HepG2 (cell line): ENCODE data around the gene C16orf95. TPM values are rescaled to one million over a fixed set of nuclear protein-coding genes. Genes with fewer than 3 reads are reported as not detected.

Source experiments
- CEBPZ ChIP-seq: IDR thresholded peaks from 2 replicates; pipeline ENCODE4 v1.6.1; 2012; ENCODE audit warnings: low read length, improper control_type of control experiment
- EED ChIP-seq: sonication (generic); formaldehyde crosslinking; IDR thresholded peaks from 2 replicates; pipeline ENCODE4 v1.5.0; 2020; ENCODE audit warnings: mild to moderate bottlenecking, missing genetic modification reagents
- ERF ChIP-seq: IDR thresholded peaks from 2 replicates; pipeline ENCODE4 v1.6.1; 2018; ENCODE audit warnings: missing biosample characterization, missing genetic modification reagents
- GLI4 ChIP-seq: sonication (generic); formaldehyde crosslinking; IDR thresholded peaks from 2 replicates; pipeline ENCODE4 v1.5.1; 2020; ENCODE audit warnings: missing genetic modification reagents, mild to moderate bottlenecking, moderate library complexity, borderline replicate concordance
- HBP1 ChIP-seq: IDR thresholded peaks from 2 replicates; pipeline ENCODE4 v1.6.1; 2016; ENCODE audit warnings: low read depth, control low read depth
- JDP2 ChIP-seq: sonication (generic); formaldehyde crosslinking; IDR thresholded peaks from 2 replicates; pipeline ENCODE4 v1.8.1; 2022; ENCODE audit warnings: missing genetic modification reagents, borderline replicate concordance
- MZF1 ChIP-seq: sonication (generic); formaldehyde crosslinking; IDR thresholded peaks from 2 replicates; pipeline ENCODE4 v1.8.1; 2023; ENCODE audit warnings: mild to moderate bottlenecking, missing genetic modification reagents, borderline replicate concordance
- ONECUT2 ChIP-seq: sonication (generic); formaldehyde crosslinking; IDR thresholded peaks from 2 replicates; pipeline ENCODE4 v1.4.0; 2020; ENCODE audit warnings: missing genetic modification reagents
- PAWR ChIP-seq: sonication (generic); formaldehyde crosslinking; IDR thresholded peaks from 2 replicates; pipeline ENCODE4 v1.4.0; 2020; ENCODE audit warnings: missing genetic modification reagents, mild to moderate bottlenecking, borderline replicate concordance
- PRMT3 ChIP-seq: sonication (generic); formaldehyde crosslinking; IDR thresholded peaks from 2 replicates; pipeline ENCODE4 v1.8.1; 2022; ENCODE audit warnings: low read depth, mild to moderate bottlenecking, moderate library complexity, missing genetic modification reagents, borderline replicate concordance
- RXRA ChIP-seq: sonication (generic); formaldehyde crosslinking; IDR thresholded peaks from 2 replicates; pipeline ENCODE4 v1.5.1; 2020; ENCODE audit warnings: missing genetic modification reagents
- SMC3 ChIP-seq: IDR thresholded peaks from 2 replicates; pipeline ENCODE4 v1.6.1; 2011; ENCODE audit warnings: low read length, improper control_type of control experiment
- TBX3 ChIP-seq: fragments of 450-650 bp; IDR thresholded peaks from 2 replicates; pipeline ENCODE4 v1.6.1; 2017; ENCODE audit warnings: antibody characterized with exemption, mild to moderate bottlenecking, inconsistent platforms, borderline replicate concordance
- ZBTB43 ChIP-seq: sonication (generic); formaldehyde crosslinking; conservative IDR thresholded peaks from 2 replicates; pipeline ENCODE4 v1.4.0; 2020; ENCODE audit warnings: missing genetic modification reagents
- ZNF234 ChIP-seq: sonication (generic); formaldehyde crosslinking; conservative IDR thresholded peaks from 2 replicates; pipeline ENCODE4 v1.5.1; 2020; ENCODE audit warnings: mild to moderate bottlenecking, missing genetic modification reagents
- ZNF335 ChIP-seq: sonication (generic); formaldehyde crosslinking; IDR thresholded peaks from 2 replicates; pipeline ENCODE4 v1.4.0; 2020; ENCODE audit warnings: missing genetic modification reagents
- ZNF33B ChIP-seq: sonication (generic); formaldehyde crosslinking; IDR thresholded peaks from 2 replicates; pipeline ENCODE4 v1.5.1; 2020; ENCODE audit warnings: mild to moderate bottlenecking, missing genetic modification reagents
- ZZZ3 ChIP-seq: sonication (generic); formaldehyde crosslinking; IDR thresholded peaks from 2 replicates; pipeline ENCODE4 v1.4.0; 2020; ENCODE audit warnings: missing genetic modification reagents, mild to moderate bottlenecking, borderline replicate concordance
- polyA plus RNA-seq, 8 experiments: library from polyadenylated mRNA; depleted of rRNA in 3 of 8; stranded (reverse) in 7 of 8; unstranded in 1 of 8; fragments of >200 nt; fragmentation: Illumina TruSeq in 4 of 8; extraction: Trizol in 4 of 8; gene quantifications; 2 replicates each; pipeline versions ENCODE4 v1.2.1 to v1.2.3, GENCODE V29; 2011 to 2016; ENCODE audit warnings: low read depth in 4 of 8, missing spikeins in 1 of 8, mixed read lengths in 1 of 8; ENCODE audit not compliant: insufficient read depth in 1 of 8
- total RNA-seq, 5 experiments: library from RNA; depleted of rRNA; stranded (reverse); fragments of >200 nt; fragmentation: Illumina TruSeq; extraction: Trizol; gene quantifications; 2 replicates each; pipeline ENCODE4 v1.2.3, GENCODE V29; 2016; ENCODE audit warnings: low read depth in 1 of 5
- TF ChIP-seq, protein P1 (sequence below): sonication (generic); formaldehyde crosslinking; IDR thresholded peaks from 2 replicates; pipeline ENCODE4 v1.8.0; 2022; ENCODE audit warnings: low read depth, missing genetic modification reagents
- TF ChIP-seq, protein P2 (sequence below): sonication (generic); formaldehyde crosslinking; conservative IDR thresholded peaks from 2 replicates; pipeline ENCODE4 v1.4.0; 2020; ENCODE audit warnings: missing genetic modification reagents
- TF ChIP-seq, protein P3 (sequence below): IDR thresholded peaks from 2 replicates; pipeline ENCODE4 v1.6.1; 2012; ENCODE audit warnings: inconsistent platforms

The C16orf95 gene
- total and polyA plus RNA-seq, 2 of the 13 experiments (the other 11 are each of a cell fraction or from before 2014, with no cell fraction given) = 2.8 to 8.6 TPM

- TF ChIP-seq HBP1 (CRISPR knock-in tag) = 0 out of 2 replicates have a peak, but pooled peaks have one; percentile 43
- no peak for TF ChIP-seq ZBTB43 (CRISPR knock-in tag)
- TF ChIP-seq EED (CRISPR knock-in tag) = no peak
- no peak for TF ChIP-seq MZF1 (CRISPR knock-in tag)
- TF ChIP-seq, protein P1, sequence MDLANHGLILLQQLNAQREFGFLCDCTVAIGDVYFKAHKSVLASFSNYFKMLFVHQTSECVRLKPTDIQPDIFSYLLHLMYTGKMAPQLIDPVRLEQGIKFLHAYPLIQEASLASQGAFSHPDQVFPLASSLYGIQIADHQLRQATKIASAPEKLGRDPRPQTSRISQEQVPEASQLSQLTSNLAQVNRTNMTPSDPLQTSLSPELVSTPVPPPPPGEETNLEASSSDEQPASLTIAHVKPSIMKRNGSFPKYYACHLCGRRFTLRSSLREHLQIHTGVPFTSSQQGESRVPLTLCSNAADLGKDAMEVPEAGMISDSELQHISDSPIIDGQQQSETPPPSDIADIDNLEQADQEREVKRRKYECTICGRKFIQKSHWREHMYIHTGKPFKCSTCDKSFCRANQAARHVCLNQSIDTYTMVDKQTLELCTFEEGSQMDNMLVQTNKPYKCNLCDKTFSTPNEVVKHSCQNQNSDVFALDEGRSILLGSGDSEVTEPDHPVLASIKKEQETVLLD (CRISPR knock-in tag) = no peak
- no peak for TF ChIP-seq CEBPZ
- TF ChIP-seq ZNF234 (CRISPR knock-in tag) = no peak
- no peak for TF ChIP-seq ZNF33B (CRISPR knock-in tag)
- TF ChIP-seq, protein P2, sequence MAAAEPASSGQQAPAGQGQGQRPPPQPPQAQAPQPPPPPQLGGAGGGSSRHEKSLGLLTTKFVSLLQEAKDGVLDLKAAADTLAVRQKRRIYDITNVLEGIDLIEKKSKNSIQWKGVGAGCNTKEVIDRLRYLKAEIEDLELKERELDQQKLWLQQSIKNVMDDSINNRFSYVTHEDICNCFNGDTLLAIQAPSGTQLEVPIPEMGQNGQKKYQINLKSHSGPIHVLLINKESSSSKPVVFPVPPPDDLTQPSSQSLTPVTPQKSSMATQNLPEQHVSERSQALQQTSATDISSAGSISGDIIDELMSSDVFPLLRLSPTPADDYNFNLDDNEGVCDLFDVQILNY (CRISPR knock-in tag) = no peak
- TF ChIP-seq RXRA = peak; percentile 43; the same call in 1 of the 2 replicates
- TF ChIP-seq JDP2 = no peak
- no peak for TF ChIP-seq GLI4 (CRISPR knock-in tag)
- TF ChIP-seq PRMT3 = no peak
- TF ChIP-seq ZZZ3 (CRISPR knock-in tag) = no peak
- no peak for TF ChIP-seq ZNF335 (CRISPR knock-in tag)
- peak; percentile 63; the same call in 1 of the 2 replicates for TF ChIP-seq ERF (CRISPR knock-in tag)
- TF ChIP-seq TBX3 = no peak
- no peak for TF ChIP-seq ONECUT2 (CRISPR knock-in tag)
- no peak for TF ChIP-seq PAWR (CRISPR knock-in tag)
- TF ChIP-seq SMC3 = peak; percentile 88
- TF ChIP-seq, protein P3, sequence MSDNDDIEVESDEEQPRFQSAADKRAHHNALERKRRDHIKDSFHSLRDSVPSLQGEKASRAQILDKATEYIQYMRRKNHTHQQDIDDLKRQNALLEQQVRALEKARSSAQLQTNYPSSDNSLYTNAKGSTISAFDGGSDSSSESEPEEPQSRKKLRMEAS = no peak
These were observed 38.8 kb downstream of the C16orf95 start (continued) for GRCh38 chr16:87278191-87279093.
